ENCODE results near the gene TIMM29. TPM values are rescaled to one million over a fixed set of nuclear protein-coding genes. Genes with fewer than 3 reads are reported as not detected.
A peak's percentile ranks its signal among the peaks of the same experiment; 100 is the strongest.

Gene TIMM29
- total RNA-seq, 2 experiments from 2014 or later = 27.3 to 28.3 TPM

GRCh38 chr19:10927730-10928562 is 665 bp upstream of the TIMM29 start:
- peak overlapping the region; percentile 82 for H3K4me3 ChIP-seq (ENCODE audit: low read depth, low read length, poor library complexity, severe bottlenecking)
- peaks cover 29% of the 10 kb centered on the region for H3K36me3 ChIP-seq (ENCODE audit: insufficient read depth, low read length)
- peak overlapping the region; percentile 79 for H3K4me2 ChIP-seq (ENCODE audit: low read length)
- CTCF ChIA-PET (ENCODE audit: unreplicated experiment) = interaction anchor here (0.6 kb wide), 1 partner anchor 25 kb away, joined by 3 read pairs; no protein-coding TSS in a partner anchor
- no peak for DNase-seq (ENCODE audit: low spot score)
- no peaks in the 10 kb centered on the region for H4K20me1 ChIP-seq (ENCODE audit: insufficient read depth, low read length)
- POLR2A ChIA-PET = no interaction called here
- H2AFZ ChIP-seq (ENCODE audit: low read length) = peak overlapping the region; percentile 12; the same call in 1 of the 2 replicates
- peak overlapping the region; percentile 29 for H3K27ac ChIP-seq (ENCODE audit: low read depth, low read length, poor library complexity, severe bottlenecking)
- no peak for TF ChIP-seq CTCF (conservative IDR thresholded peaks at IDR 0.05; ENCODE audit: low read length)
- TF ChIP-seq EZH2phosphoT487 (IDR thresholded peaks at IDR 0.05; ENCODE audit: borderline replicate concordance, low read depth, low read length) = no peak
- H3K9me3 ChIP-seq (ENCODE audit: low read length) = no peaks in the 10 kb centered on the region
- intact Hi-C loops (cut with micrococcal nuclease; ENCODE audit: unreplicated experiment) = loop anchor here (1.0 kb wide), 1 partner anchor 57 kb away; the partner anchor contains the start of gene CARM1
- peaks cover 21% of the 10 kb centered on the region for H3K4me1 ChIP-seq (ENCODE audit: insufficient read depth, low read length, poor library complexity, severe bottlenecking)
- BruUV-seq (replicated peaks) = no TSS peak
- H3K79me2 ChIP-seq (ENCODE audit: insufficient read depth, low read depth, low read length) = peaks cover 27% of the 10 kb centered on the region
- H3K9me2 ChIP-seq (ENCODE audit: insufficient read depth, low read length) = no peaks in the 10 kb centered on the region

- TF ChIP-seq CTCF (conservative IDR thresholded peaks at IDR 0.05; ENCODE audit: low read length) (no peak), EZH2phosphoT487 (IDR thresholded peaks at IDR 0.05; ENCODE audit: borderline replicate concordance, low read depth, low read length) (no peak)
- peak overlapping the region; percentile 4 for H3K27ac ChIP-seq (ENCODE audit: low read depth, low read length, poor library complexity, severe bottlenecking)
- peaks cover 21% of the 10 kb centered on the region for H3K4me1 ChIP-seq (ENCODE audit: insufficient read depth, low read length, poor library complexity, severe bottlenecking)
- no peak overlapping the region for H2AFZ ChIP-seq (ENCODE audit: low read length)
- no peaks in the 10 kb centered on the region for H3K9me2 ChIP-seq (ENCODE audit: insufficient read depth, low read length)
- H4K20me1 ChIP-seq (ENCODE audit: insufficient read depth, low read length) = no peaks in the 10 kb centered on the region
- peak overlapping the region; percentile 82 for H3K4me3 ChIP-seq (ENCODE audit: low read depth, low read length, poor library complexity, severe bottlenecking)
- H3K9me3 ChIP-seq (ENCODE audit: low read length) = no peaks in the 10 kb centered on the region
- peaks cover 15% of the 10 kb centered on the region for H3K36me3 ChIP-seq (ENCODE audit: insufficient read depth, low read length)
- CTCF ChIA-PET (ENCODE audit: unreplicated experiment) = no interaction called here
- intact Hi-C loops (cut with micrococcal nuclease; ENCODE audit: unreplicated experiment) = no loop called here
- no peak for DNase-seq (ENCODE audit: low spot score)
- H3K79me2 ChIP-seq (ENCODE audit: insufficient read depth, low read depth, low read length) = peaks cover 27% of the 10 kb centered on the region
- BruUV-seq (replicated peaks) = no TSS peak
- H3K4me2 ChIP-seq (ENCODE audit: low read length) = peak overlapping the region; percentile 91
- POLR2A ChIA-PET = interaction anchor here (0.7 kb wide), 2 partner anchors 119 to 159 kb away, joined by 3 to 4 read pairs; no protein-coding TSS in a partner anchor
Measured at GRCh38 chr19:10929402-10929794, 787 bp downstream of the TIMM29 start.
